Stomach (tissue), 9 donors: ENCODE results near the gene SMAD9. TPM values are rescaled to one million over a fixed set of nuclear protein-coding genes. Genes with fewer than 3 reads are reported as not detected.

Experiments
- DNase-seq, 2 donors: peaks; one replicate each; pipeline versions ENCODE4 v3.0.0 to v3.0.0-alpha.2; 2013 to 2019
- H3K27ac ChIP-seq, 5 donors: fragments of 200-600 bp in 4 of 5; sonication (generic) in 4 of 5; one replicate each; pipeline ENCODE4 v1.5.1; 2013 to 2019; ENCODE audit warnings: mild to moderate bottlenecking in 1 of 5, moderate library complexity in 1 of 5
- H3K27me3 ChIP-seq, 3 donors: fragments of 200-600 bp; sonication (generic); one replicate each; pipeline ENCODE4 v1.5.1; 2017 to 2019; ENCODE audit warnings: mixed run types in 1 of 3
- H3K36me3 ChIP-seq, 4 donors: fragments of 200-600 bp; sonication (generic); 1 replicate in 3 of 4; 2 replicates in 1 of 4; pipeline ENCODE4 v1.5.1; 2016 to 2019
- H3K4me1 ChIP-seq, 4 donors: fragments of 200-600 bp; sonication (generic); one replicate each; pipeline ENCODE4 v1.5.1; 2016 to 2019
- H3K4me3 ChIP-seq, 4 donors: fragments of 200-600 bp; sonication (generic) in 3 of 4; one replicate each; pipeline ENCODE4 v1.5.1; 2016 to 2019; ENCODE audit warnings: mild to moderate bottlenecking in 1 of 4
- H3K9me3 ChIP-seq, 4 donors: fragments of 200-600 bp; sonication (generic); one replicate each; pipeline ENCODE4 v1.5.1; 2016 to 2019
- CTCF ChIP-seq, 7 experiments: fragments of 450-650 bp in 4 of 7; fragments of 200-600 bp in 3 of 7; sonication (generic) in 3 of 7; IDR thresholded peaks; one replicate each; pipeline ENCODE4 v1.5.1; 2016 to 2019; ENCODE audit warnings: antibody characterized with exemption in 7 of 7, control low read depth in 2 of 7, mild to moderate bottlenecking in 1 of 7
- EP300 ChIP-seq: sonication (generic); formaldehyde crosslinking; IDR thresholded peaks from one replicate; pipeline ENCODE4 v1.6.1; 2017; ENCODE audit warnings: antibody characterized with exemption
- POLR2A ChIP-seq, 4 donors: fragments of 450-650 bp; IDR thresholded peaks; one replicate each; pipeline ENCODE4 v1.6.1; 2016; ENCODE audit warnings: antibody characterized with exemption in 4 of 4, control low read depth in 2 of 4, mild to moderate bottlenecking in 1 of 4, moderate library complexity in 1 of 4
- POLR2AphosphoS5 ChIP-seq, 3 donors: sonication (generic); formaldehyde crosslinking; IDR thresholded peaks; one replicate each; pipeline ENCODE4 v1.6.1; 2016; ENCODE audit warnings: antibody characterized with exemption in 3 of 3
- WGBS, 5 donors: extraction: QIAGEN DNeasy Blood & Tissue Kit in 3 of 5; methylation state at CpG; one replicate each; pipeline versions ENCODE4 v1.1.5 to v1.1.7; 2013 to 2018; 5-methylcytosine and 5-hydroxymethylcytosine counted together
- intact Hi-C: fragments of 100-400 bp; cut with DNase I; formaldehyde crosslinking; loops from one replicate; pipeline ENCODE4 v1.15.1; 2023; ENCODE audit warnings: low total_unique reads
- polyA plus RNA-seq, 3 donors: library from polyadenylated mRNA; stranded (reverse); fragments of 200-250 nt; gene quantifications; one replicate each; pipeline ENCODE4 v1.2.3, GENCODE V29; 2013
- total RNA-seq, 5 donors: library from RNA; depleted of rRNA; stranded (reverse); fragments of >200 nt; gene quantifications; one replicate each; pipeline versions ENCODE4 v1.1.0 to v1.2.3, GENCODE V29; 2014 to 2016
- donor health status: healthy with polysubstance abuse.
- donor health status: Bipolar disorder and iron deficiency.
- donor health status: healthy.

The SMAD9 gene
- total and polyA plus RNA-seq, 8 donors: 1.6 to 21.5 (median 8.1) TPM

- Histone ChIP-seq H3K4me1 (peaks cover 0 to 8% (median 1%) of the 10 kb centered on the region in 4 donors), H3K27ac (no peak overlapping the region), H3K9me3 (no peaks in the 10 kb centered on the region), H3K36me3 (no peaks in the 10 kb centered on the region), H3K27me3 (no peaks in the 10 kb centered on the region), H3K4me3 (no peak overlapping the region)
- intact Hi-C loops: no loop called here
- TF ChIP-seq POLR2AphosphoS5 (IDR thresholded peaks at IDR 0.05) (no peak), POLR2A (IDR thresholded peaks at IDR 0.05) (no peak), CTCF (IDR thresholded peaks at IDR 0.05) (no peak), EP300 (no peak)
- no peak for DNase-seq
- 83 to 96% (median 88%) methylated on average over 1 of the region's 1 CpG for WGBS, 5 donors
These were observed 106.8 kb downstream of the SMAD9 start for GRCh38 chr13:36813225-36813624.

- no peaks in the 10 kb centered on the region for H3K27me3 ChIP-seq
- TF ChIP-seq POLR2AphosphoS5 (IDR thresholded peaks at IDR 0.05) (no peak), CTCF (IDR thresholded peaks at IDR 0.05) (no peak), EP300 (no peak), POLR2A (IDR thresholded peaks at IDR 0.05) (no peak)
- intact Hi-C loops: no loop called here
- H3K4me3 ChIP-seq: no peak overlapping the region
- DNase-seq: no peak
- no peaks in the 10 kb centered on the region for H3K4me1 ChIP-seq
- WGBS, 5 donors: 89 to 100% (median 96%) methylated on average over 2 of the region's 2 CpGs
- no peaks in the 10 kb centered on the region for H3K9me3 ChIP-seq
- no peaks in the 10 kb centered on the region for H3K36me3 ChIP-seq
- H3K27ac ChIP-seq: no peak overlapping the region
These were observed 112.4 kb downstream of the SMAD9 start for GRCh38 chr13:36807616-36808015.

GRCh38 chr13:36806102-36806501, 113.9 kb downstream of the SMAD9 start:
- Histone ChIP-seq H3K27me3 (no peaks in the 10 kb centered on the region), H3K4me3 (no peak overlapping the region), H3K36me3 (no peaks in the 10 kb centered on the region), H3K9me3 (no peaks in the 10 kb centered on the region), H3K4me1 (no peaks in the 10 kb centered on the region), H3K27ac (no peak overlapping the region)
- TF ChIP-seq CTCF (IDR thresholded peaks at IDR 0.05) (no peak), POLR2AphosphoS5 (IDR thresholded peaks at IDR 0.05) (no peak), EP300 (no peak), POLR2A (IDR thresholded peaks at IDR 0.05) (no peak)
- intact Hi-C loops: no loop called here
- DNase-seq: no peak
- WGBS, 5 donors: 87 to 95% (median 94%) methylated on average over 2 of the region's 2 CpGs

GRCh38 chr13:36804588-36804987, 115.5 kb downstream of the SMAD9 start:
- Histone ChIP-seq H3K4me3 (no peak overlapping the region), H3K27ac (no peak overlapping the region), H3K27me3 (no peaks in the 10 kb centered on the region), H3K4me1 (no peaks in the 10 kb centered on the region), H3K36me3 (no peaks in the 10 kb centered on the region), H3K9me3 (no peaks in the 10 kb centered on the region)
- DNase-seq: no peak
- 32 to 59% (median 49%) methylated on average over 6 of the region's 6 CpGs for WGBS, 5 donors
- TF ChIP-seq POLR2A (IDR thresholded peaks at IDR 0.05) (no peak), POLR2AphosphoS5 (IDR thresholded peaks at IDR 0.05) (no peak), EP300 (no peak), CTCF (IDR thresholded peaks at IDR 0.05) (no peak)
- intact Hi-C loops: no loop called here
